Transverse colon (tissue), 4 donors: ENCODE data around the gene EZH1. TPM values are rescaled to one million over a fixed set of nuclear protein-coding genes. Genes with fewer than 3 reads are reported as not detected.
"Not testable (repeated sequence)": the region's sequence is repeated elsewhere in the genome, so short reads cannot be mapped to it uniquely, and the experiment has no call there.

ENCODE experiments used
- DNase-seq: peaks from one replicate; pipeline ENCODE4 v3.0.0-alpha.2; 2019
- H3K27ac ChIP-seq, 4 donors: fragments of 200-600 bp; sonication (generic); 2 replicates each; pipeline ENCODE4 v1.5.1; 2016 to 2018; ENCODE audit warnings: inconsistent platforms in 4 of 4
- H3K27me3 ChIP-seq: fragments of 200-600 bp; sonication (generic); 2 replicates; pipeline ENCODE4 v1.5.1; 2017; ENCODE audit warnings: inconsistent platforms
- H3K36me3 ChIP-seq, 4 donors: fragments of 200-600 bp; sonication (generic); 2 replicates each; pipeline ENCODE4 v1.5.1; 2017 to 2019; ENCODE audit warnings: inconsistent platforms in 4 of 4
- H3K4me1 ChIP-seq, 4 donors: fragments of 200-600 bp; sonication (generic); 2 replicates each; pipeline ENCODE4 v1.5.1; 2017 to 2020; ENCODE audit warnings: inconsistent platforms in 4 of 4
- H3K4me3 ChIP-seq, 4 donors: fragments of 200-600 bp; sonication (generic); 1 replicate in 1 of 4; 2 replicates in 3 of 4; pipeline versions ENCODE4 v1.5.1 to v1.6.1; 2017 to 2019; ENCODE audit warnings: inconsistent platforms in 4 of 4
- H3K9me3 ChIP-seq, 2 donors: fragments of 200-600 bp; sonication (generic); 2 replicates each; pipeline ENCODE4 v1.5.1; 2017 to 2019; ENCODE audit warnings: inconsistent platforms in 2 of 2
- EP300 ChIP-seq: sonication (generic); formaldehyde crosslinking; IDR thresholded peaks from one replicate; pipeline ENCODE4 v1.6.1; 2017; ENCODE audit warnings: antibody characterized with exemption, low read depth
- POLR2A ChIP-seq: fragments of 450-650 bp; IDR thresholded peaks from one replicate; pipeline ENCODE4 v1.6.1; 2016; ENCODE audit warnings: antibody characterized with exemption, mild to moderate bottlenecking, moderate library complexity
- POLR2AphosphoS5 ChIP-seq, 3 donors: sonication (generic); formaldehyde crosslinking; IDR thresholded peaks; one replicate each; pipeline ENCODE4 v1.6.1; 2016; ENCODE audit warnings: antibody characterized with exemption in 3 of 3
- WGBS, 2 donors: methylation state at CpG; one replicate each; pipeline ENCODE4 v1.1.5; 2018; ENCODE audit warnings: low coverage in 1 of 2; 5-methylcytosine and 5-hydroxymethylcytosine counted together
- in situ Hi-C, 4 donors: fragments of 200-750 bp; cut with MboI; loops; one replicate each; pipeline versions ENCODE4 v1.15.0 to v1.15.1; 2017; ENCODE audit warnings: low sequenced_read_pairs in 3 of 4, low pct_ligation_motif_present in 1 of 4, low pct_unique_long_range_greater_than_20kb in 1 of 4
- intact Hi-C: fragments of 100-400 bp; cut with DNase I; formaldehyde crosslinking; loops from one replicate; pipeline ENCODE4 v1.15.1; 2023; ENCODE audit warnings: low total_unique reads
- total RNA-seq, 4 donors: library from RNA; depleted of rRNA; stranded (reverse); fragments of >200 nt; gene quantifications; one replicate each; pipeline ENCODE4 v1.1.0, GENCODE V29; 2016
- TF ChIP-seq, protein P1 (sequence below), 5 experiments: fragments of 200-600 bp in 3 of 5; fragments of 450-650 bp in 2 of 5; sonication (generic) in 3 of 5; IDR thresholded peaks; 1 replicate in 2 of 5; 2 replicates in 3 of 5; pipeline ENCODE4 v1.5.1; 2016 to 2017; ENCODE audit warnings: antibody characterized with exemption in 5 of 5, inconsistent platforms in 3 of 5, mild to moderate bottlenecking in 2 of 5, moderate library complexity in 1 of 5

EZH1 gene
- total RNA-seq, 4 donors from 2014 or later: 30.4 to 159 (median 43.4) TPM

DNA sequence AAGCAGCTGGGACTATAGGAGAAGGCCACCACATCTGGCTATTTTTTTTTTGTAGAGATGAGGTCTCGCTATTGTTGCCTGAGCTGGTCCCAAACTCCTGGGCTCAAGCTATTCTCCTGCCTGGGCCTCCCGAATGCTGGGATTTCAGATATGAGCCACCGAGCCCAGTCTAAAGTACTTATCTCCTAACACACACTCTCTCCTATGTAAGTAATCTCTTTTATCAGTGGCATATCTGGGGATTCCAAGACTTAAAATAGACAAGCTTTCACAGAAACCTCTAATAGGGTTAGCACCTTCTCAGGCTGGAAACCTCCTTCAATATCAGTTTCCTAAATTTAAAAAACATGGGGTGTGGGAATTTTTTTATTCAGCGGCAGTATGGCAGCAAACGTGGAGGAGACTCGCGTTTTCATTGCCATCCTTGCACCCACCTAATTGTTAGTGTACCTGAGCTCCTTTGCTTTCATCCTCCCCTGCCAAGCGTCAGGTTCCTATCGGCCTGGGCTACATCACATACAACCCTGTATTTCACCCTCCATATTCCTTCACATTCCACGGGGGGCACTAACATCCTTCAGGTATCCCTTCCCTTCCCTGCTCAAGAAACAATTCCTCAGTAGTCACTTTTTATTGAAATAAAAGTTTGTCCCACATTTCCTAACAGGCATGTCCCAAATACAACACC, 1.1 kb downstream of the EZH1 start:
- peak overlapping the region; percentile 49 to 88 (median 60) for H3K4me3 ChIP-seq
- in situ Hi-C loops: no loop called here
- 21 to 59% methylated on average over 6 to 10 of the region's 10 CpGs for WGBS, 2 donors
- no peak for DNase-seq
- H3K36me3 ChIP-seq: no peaks in the 10 kb centered on the region
- intact Hi-C loops: no loop called here
- H3K27ac ChIP-seq: peak overlapping the region; percentile 85 to 93 (median 90)
- peaks cover 12 to 18% (median 14%) of the 10 kb centered on the region in 4 donors for H3K4me1 ChIP-seq
- no peaks in the 10 kb centered on the region for H3K9me3 ChIP-seq
- no peaks in the 10 kb centered on the region for H3K27me3 ChIP-seq
- TF ChIP-seq POLR2AphosphoS5 (IDR thresholded peaks at IDR 0.05): no peak
- no peak for TF ChIP-seq EP300
- TF ChIP-seq, protein P1, sequence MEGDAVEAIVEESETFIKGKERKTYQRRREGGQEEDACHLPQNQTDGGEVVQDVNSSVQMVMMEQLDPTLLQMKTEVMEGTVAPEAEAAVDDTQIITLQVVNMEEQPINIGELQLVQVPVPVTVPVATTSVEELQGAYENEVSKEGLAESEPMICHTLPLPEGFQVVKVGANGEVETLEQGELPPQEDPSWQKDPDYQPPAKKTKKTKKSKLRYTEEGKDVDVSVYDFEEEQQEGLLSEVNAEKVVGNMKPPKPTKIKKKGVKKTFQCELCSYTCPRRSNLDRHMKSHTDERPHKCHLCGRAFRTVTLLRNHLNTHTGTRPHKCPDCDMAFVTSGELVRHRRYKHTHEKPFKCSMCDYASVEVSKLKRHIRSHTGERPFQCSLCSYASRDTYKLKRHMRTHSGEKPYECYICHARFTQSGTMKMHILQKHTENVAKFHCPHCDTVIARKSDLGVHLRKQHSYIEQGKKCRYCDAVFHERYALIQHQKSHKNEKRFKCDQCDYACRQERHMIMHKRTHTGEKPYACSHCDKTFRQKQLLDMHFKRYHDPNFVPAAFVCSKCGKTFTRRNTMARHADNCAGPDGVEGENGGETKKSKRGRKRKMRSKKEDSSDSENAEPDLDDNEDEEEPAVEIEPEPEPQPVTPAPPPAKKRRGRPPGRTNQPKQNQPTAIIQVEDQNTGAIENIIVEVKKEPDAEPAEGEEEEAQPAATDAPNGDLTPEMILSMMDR (IDR thresholded peaks at IDR 0.05): peak in 1 of 5 experiments; percentile 17

DNA sequence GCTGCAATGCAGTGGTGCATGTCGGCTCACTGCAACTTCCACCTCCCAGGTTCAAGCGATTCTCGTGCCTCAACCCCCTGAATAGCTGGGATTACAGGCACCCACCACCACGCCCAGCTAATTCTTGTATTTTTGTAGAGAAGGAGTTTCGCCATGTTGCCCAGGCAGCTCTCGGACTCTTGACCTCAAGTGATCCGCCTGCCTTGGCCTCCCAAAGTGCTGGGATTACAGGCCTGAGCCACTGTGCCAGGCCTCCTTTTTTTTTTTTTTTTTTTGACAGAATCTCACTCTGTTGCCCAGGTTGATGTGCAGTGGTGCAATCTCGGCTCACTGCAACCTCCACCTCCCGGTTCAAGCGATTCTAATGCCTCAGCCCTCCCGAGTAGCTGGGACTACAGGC, 1.9 kb downstream of the EZH1 start:
- H3K9me3 ChIP-seq, H3K27me3 ChIP-seq, DNase-seq, H3K27ac ChIP-seq, in situ Hi-C loops, intact Hi-C loops, H3K36me3 ChIP-seq, H3K4me3 ChIP-seq: not testable (repeated sequence)
- peaks cover 12 to 18% (median 14%) of the 10 kb centered on the region in 4 donors for H3K4me1 ChIP-seq
- 88% methylated on average over 11 of the region's 11 CpGs; no CpG with 5 or more reads in 1 of the 2 donors for WGBS, 2 donors

DNA sequence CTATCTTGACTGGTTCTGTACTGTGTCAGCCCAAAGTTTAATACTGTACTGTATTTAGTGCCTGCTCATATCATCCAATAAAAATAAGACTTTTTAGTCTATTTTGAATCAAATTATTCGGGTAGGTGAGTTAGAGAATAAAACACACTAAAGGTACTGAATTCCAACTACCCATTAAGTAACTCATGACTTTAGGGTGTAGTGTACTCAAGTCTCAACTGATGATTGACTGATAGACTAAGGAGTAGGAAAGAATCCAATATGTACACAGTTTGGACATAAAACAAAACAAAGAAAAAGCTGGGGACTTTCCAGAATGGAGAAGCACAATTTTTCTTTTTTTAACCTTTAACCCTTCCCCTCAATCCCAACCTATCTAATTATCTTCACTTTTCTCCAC, 4.1 kb downstream of the EZH1 start:
- TF ChIP-seq EP300 (no peak), POLR2A (no peak), POLR2AphosphoS5 (IDR thresholded peaks at IDR 0.05) (no peak)
- TF ChIP-seq, protein P1 (IDR thresholded peaks at IDR 0.05): no peak
- Histone ChIP-seq H3K27me3 (no peaks in the 10 kb centered on the region), H3K27ac (no peak overlapping the region), H3K4me1 (peaks cover 12 to 20% (median 14%) of the 10 kb centered on the region in 4 donors), H3K9me3 (no peaks in the 10 kb centered on the region), H3K4me3 (no peak overlapping the region), H3K36me3 (peaks cover 0 to 8% (median 0%) of the 10 kb centered on the region in 4 donors)
- DNase-seq: no peak
- in situ Hi-C loops (no loop called here), intact Hi-C loops (no loop called here)
- 54 to 87% methylated on average over 1 of the region's 1 CpG for WGBS, 2 donors

DNA sequence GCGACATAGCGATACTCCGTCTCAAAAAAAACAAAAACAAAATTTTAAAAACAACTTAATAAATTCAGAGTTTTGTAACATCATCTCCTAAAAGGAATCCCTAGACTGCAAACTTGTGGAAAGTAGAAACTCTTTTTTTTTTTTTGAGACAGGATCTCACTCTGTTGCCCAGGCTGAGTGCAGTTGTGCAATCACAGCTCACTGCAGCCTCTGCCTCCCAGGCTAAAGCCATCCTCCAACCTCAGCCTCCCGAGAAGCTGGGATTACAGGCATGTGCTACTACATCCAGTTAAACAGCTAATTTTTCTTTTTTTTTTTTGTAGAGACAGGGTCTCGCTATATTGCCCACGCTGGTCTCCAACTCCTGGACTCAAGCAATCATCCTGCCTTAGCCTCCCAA, 19.7 kb downstream of the EZH1 start:
- no peak for DNase-seq
- Histone ChIP-seq H3K9me3 (no peaks in the 10 kb centered on the region), H3K27ac (no peak overlapping the region), H3K27me3 (no peaks in the 10 kb centered on the region), H3K4me3 (no peak overlapping the region), H3K36me3 (peaks cover 0 to 90% (median 38%) of the 10 kb centered on the region in 4 donors), H3K4me1 (no peaks in the 10 kb centered on the region)
- no peak for TF ChIP-seq POLR2AphosphoS5 (IDR thresholded peaks at IDR 0.05)
- no peak for TF ChIP-seq POLR2A
- TF ChIP-seq EP300: no peak
- TF ChIP-seq, protein P1 (IDR thresholded peaks at IDR 0.05): no peak
- in situ Hi-C loops (no loop called here), intact Hi-C loops (no loop called here)
- 93% methylated on average over 3 to 6 of the region's 6 CpGs for WGBS, 2 donors

DNA sequence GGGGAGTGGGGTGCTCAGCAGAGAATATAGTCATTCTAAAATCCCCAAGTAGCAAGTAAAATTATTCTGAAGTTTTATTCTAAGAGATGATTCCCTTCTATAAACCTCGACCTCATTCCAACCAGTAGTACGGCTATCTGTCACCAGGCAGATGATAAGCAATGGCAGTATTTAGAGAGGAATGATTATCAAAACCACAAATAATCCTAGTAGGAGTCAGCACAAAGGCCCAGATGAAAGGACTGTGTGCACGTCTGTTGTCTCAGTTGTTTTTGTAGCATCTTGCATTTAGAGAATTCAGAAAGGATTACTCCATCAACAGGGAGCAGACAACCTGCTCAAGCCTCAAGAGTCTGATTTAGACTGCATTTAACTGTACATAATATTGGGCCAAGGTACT, 21.2 kb downstream of the EZH1 start:
- Histone ChIP-seq H3K4me1 (no peaks in the 10 kb centered on the region), H3K9me3 (no peaks in the 10 kb centered on the region), H3K27me3 (no peaks in the 10 kb centered on the region), H3K27ac (no peak overlapping the region), H3K4me3 (no peak overlapping the region), H3K36me3 (peaks cover 0 to 95% (median 42%) of the 10 kb centered on the region in 4 donors)
- no peak for DNase-seq
- WGBS, 2 donors: 84 to 96% methylated on average over 3 of the region's 3 CpGs
- TF ChIP-seq, protein P1 (IDR thresholded peaks at IDR 0.05): no peak
- TF ChIP-seq EP300: no peak
- no peak for TF ChIP-seq POLR2A
- TF ChIP-seq POLR2AphosphoS5 (IDR thresholded peaks at IDR 0.05): no peak
- in situ Hi-C loops (loop anchor here in 2 of 4 donors (25.0 kb wide), 1 partner anchor 214 kb away; no protein-coding TSS in a partner anchor), intact Hi-C loops (loop anchor here (5.0 kb wide), 1 partner anchor 39 kb away; the partner anchor contains the start of gene RAMP2)
